Fibroblast of lung (primary cell): ENCODE data around the gene KCNK6. TPM values are rescaled to one million over a fixed set of nuclear protein-coding genes. Genes with fewer than 3 reads are reported as not detected.

ENCODE experiments used
- DNase-seq, 2 donors: peaks; one replicate each; pipeline versions ENCODE4 v3.0.0 to v3.0.0-alpha.2; 2010; ENCODE audit warnings: low read depth in 2 of 2
- H2AFZ ChIP-seq: 2 replicates; pipeline ENCODE4 v1.5.1; 2012; ENCODE audit warnings: low read length, control low read depth, inconsistent platforms
- H3K27ac ChIP-seq: 2 replicates; pipeline ENCODE4 v1.5.1; 2011; ENCODE audit warnings: low read length, control low read depth; ENCODE audit not compliant: insufficient read depth
- H3K27me3 ChIP-seq: 2 replicates; pipeline ENCODE4 v1.5.1; 2011; ENCODE audit warnings: mild to moderate bottlenecking, low read length; ENCODE audit not compliant: control insufficient read depth, insufficient read depth
- H3K36me3 ChIP-seq: 2 replicates; pipeline ENCODE4 v1.5.1; 2011; ENCODE audit warnings: low read length; ENCODE audit not compliant: control insufficient read depth, insufficient read depth
- H3K4me1 ChIP-seq: 2 replicates; pipeline ENCODE4 v1.5.1; 2011; ENCODE audit warnings: low read length; ENCODE audit not compliant: control insufficient read depth, insufficient read depth; ENCODE audit errors: extremely low read depth
- H3K4me2 ChIP-seq: 2 replicates; pipeline ENCODE4 v1.5.1; 2011; ENCODE audit warnings: low read length, control low read depth; ENCODE audit not compliant: insufficient read depth; ENCODE audit errors: extremely low read depth
- H3K4me3 ChIP-seq, 4 experiments: fragments of 200-600 bp in 1 of 4; sonication (generic) in 1 of 4; replicated peaks in 1 of 4; 2 replicates each; pipeline ENCODE4 v1.5.1; 2011 to 2016; ENCODE audit warnings: low read length in 4 of 4, low read depth in 3 of 4, mild to moderate bottlenecking in 3 of 4, control low read depth in 2 of 4, inconsistent platforms in 1 of 4, mixed read lengths in 1 of 4; ENCODE audit not compliant: insufficient read depth in 1 of 4; ENCODE audit errors: control extremely low read depth in 1 of 4
- H3K79me2 ChIP-seq: 2 replicates; pipeline ENCODE4 v1.5.1; 2012; ENCODE audit warnings: mild to moderate bottlenecking, low read length, inconsistent platforms; ENCODE audit not compliant: control insufficient read depth, insufficient read depth
- H3K9ac ChIP-seq: 2 replicates; pipeline ENCODE4 v1.5.1; 2011; ENCODE audit warnings: mild to moderate bottlenecking, low read length, control low read depth; ENCODE audit not compliant: insufficient read depth
- H3K9me3 ChIP-seq: 2 replicates; pipeline ENCODE4 v1.5.1; 2012; ENCODE audit warnings: low read depth, low read length; ENCODE audit not compliant: control insufficient read depth, insufficient read depth
- H4K20me1 ChIP-seq: 2 replicates; pipeline ENCODE4 v1.5.1; 2011; ENCODE audit warnings: low read length; ENCODE audit not compliant: control insufficient read depth, insufficient read depth; ENCODE audit errors: extremely low read depth
- EZH2 ChIP-seq: IDR thresholded peaks from 2 replicates; pipeline ENCODE4 v1.5.1; 2012; ENCODE audit warnings: low read length, control low read depth, mild to moderate bottlenecking; ENCODE audit errors: missing control alignments
- polyA plus RNA-seq, 2 donors: library from polyadenylated mRNA; depleted of rRNA in 1 of 2; stranded (reverse) in 1 of 2; unstranded in 1 of 2; fragments of >200 nt; gene quantifications; 2 replicates each; pipeline ENCODE4 v1.2.1, GENCODE V29; 2011 to 2012; ENCODE audit warnings: missing spikeins in 1 of 2
- total RNA-seq: library from RNA; depleted of rRNA; stranded (reverse); fragments of >200 nt; gene quantifications from 2 replicates; pipeline ENCODE4 v1.2.1, GENCODE V29; 2014
- TF ChIP-seq, protein P1 (sequence below), 2 donors: IDR thresholded peaks in 1 of 2; conservative IDR thresholded peaks in 1 of 2; 1 replicate in 1 of 2; 2 replicates in 1 of 2; pipeline ENCODE4 v1.5.1; 2011 to 2012; ENCODE audit warnings: low read length in 2 of 2, control low read depth in 1 of 2, inconsistent platforms in 1 of 2, low read depth in 1 of 2, mild to moderate bottlenecking in 1 of 2

KCNK6 gene
- total and polyA plus RNA-seq, 2 donors (not counting 1 experiment from before 2014, with no cell fraction given): 3.0 to 48.1 TPM

DNA sequence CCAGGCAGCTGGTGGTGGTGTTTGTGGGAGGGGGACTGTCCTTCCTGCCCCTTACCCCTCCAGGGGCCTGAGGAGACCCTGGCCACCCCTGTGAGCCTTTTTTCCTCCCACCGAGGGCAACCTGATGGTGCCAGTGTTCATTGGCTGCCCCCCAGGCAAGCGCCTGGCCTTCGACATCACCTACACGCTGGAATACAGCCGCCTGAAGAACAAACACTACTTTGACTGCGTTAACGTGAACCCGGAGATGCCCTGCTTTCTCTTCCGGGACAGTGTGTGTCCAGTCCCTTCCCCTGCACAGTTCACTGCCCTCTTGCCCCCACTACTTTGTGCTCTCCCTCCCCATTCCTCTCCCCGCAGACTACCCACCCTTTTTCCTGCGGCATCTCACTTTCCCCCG is 47.4 kb downstream of the KCNK6 start:
- H3K79me2 ChIP-seq: no peaks in the 10 kb centered on the region
- H4K20me1 ChIP-seq: no peaks in the 10 kb centered on the region
- no peak overlapping the region for H3K4me2 ChIP-seq
- no peak overlapping the region for H3K9ac ChIP-seq
- no peak for DNase-seq
- no peak overlapping the region for H3K27ac ChIP-seq
- no peaks in the 10 kb centered on the region for H3K4me1 ChIP-seq
- H2AFZ ChIP-seq: no peak overlapping the region
- H3K9me3 ChIP-seq: no peaks in the 10 kb centered on the region
- no peaks in the 10 kb centered on the region for H3K36me3 ChIP-seq
- peaks cover 11% of the 10 kb centered on the region for H3K27me3 ChIP-seq
- no peak for TF ChIP-seq EZH2
- TF ChIP-seq, protein P1, sequence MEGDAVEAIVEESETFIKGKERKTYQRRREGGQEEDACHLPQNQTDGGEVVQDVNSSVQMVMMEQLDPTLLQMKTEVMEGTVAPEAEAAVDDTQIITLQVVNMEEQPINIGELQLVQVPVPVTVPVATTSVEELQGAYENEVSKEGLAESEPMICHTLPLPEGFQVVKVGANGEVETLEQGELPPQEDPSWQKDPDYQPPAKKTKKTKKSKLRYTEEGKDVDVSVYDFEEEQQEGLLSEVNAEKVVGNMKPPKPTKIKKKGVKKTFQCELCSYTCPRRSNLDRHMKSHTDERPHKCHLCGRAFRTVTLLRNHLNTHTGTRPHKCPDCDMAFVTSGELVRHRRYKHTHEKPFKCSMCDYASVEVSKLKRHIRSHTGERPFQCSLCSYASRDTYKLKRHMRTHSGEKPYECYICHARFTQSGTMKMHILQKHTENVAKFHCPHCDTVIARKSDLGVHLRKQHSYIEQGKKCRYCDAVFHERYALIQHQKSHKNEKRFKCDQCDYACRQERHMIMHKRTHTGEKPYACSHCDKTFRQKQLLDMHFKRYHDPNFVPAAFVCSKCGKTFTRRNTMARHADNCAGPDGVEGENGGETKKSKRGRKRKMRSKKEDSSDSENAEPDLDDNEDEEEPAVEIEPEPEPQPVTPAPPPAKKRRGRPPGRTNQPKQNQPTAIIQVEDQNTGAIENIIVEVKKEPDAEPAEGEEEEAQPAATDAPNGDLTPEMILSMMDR (conservative IDR thresholded peaks at IDR 0.05 in 1 of 2, IDR thresholded peaks at IDR 0.05 in 1 of 2; ENCODE audit: low read depth in 1 of 2, low read length in 2 of 2): no peak
- H3K4me3 ChIP-seq: no peak overlapping the region

DNA sequence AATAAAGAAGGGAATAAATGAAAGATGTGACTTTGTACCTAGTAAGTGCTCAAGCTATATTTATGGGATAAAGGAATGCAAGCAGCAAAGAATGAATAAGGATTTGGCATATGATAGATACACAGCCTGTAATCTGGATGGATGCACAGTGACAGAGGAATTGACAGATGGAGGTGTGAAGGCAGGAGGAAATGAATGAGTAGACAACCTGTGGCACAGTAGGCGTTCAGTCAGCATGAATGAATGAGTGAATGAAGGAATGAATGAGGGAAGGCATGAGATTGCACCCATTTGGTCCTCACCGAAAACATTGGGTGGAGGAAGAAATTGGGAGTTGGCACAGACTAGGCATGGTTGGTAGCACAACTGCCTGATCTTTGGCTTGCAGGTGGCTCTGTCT is 49.9 kb downstream of the KCNK6 start:
- Histone ChIP-seq H3K9ac (no peak overlapping the region), H4K20me1 (no peaks in the 10 kb centered on the region), H3K79me2 (no peaks in the 10 kb centered on the region), H3K4me1 (no peaks in the 10 kb centered on the region), H3K4me2 (no peak overlapping the region), H3K9me3 (no peaks in the 10 kb centered on the region), H3K27me3 (peaks cover 11% of the 10 kb centered on the region), H3K4me3 (no peak overlapping the region), H3K27ac (no peak overlapping the region), H3K36me3 (no peaks in the 10 kb centered on the region), H2AFZ (no peak overlapping the region)
- TF ChIP-seq, protein P1 (conservative IDR thresholded peaks at IDR 0.05 in 1 of 2, IDR thresholded peaks at IDR 0.05 in 1 of 2; ENCODE audit: low read depth in 1 of 2, low read length in 2 of 2): no peak
- no peak for TF ChIP-seq EZH2
- DNase-seq: no peak

DNA sequence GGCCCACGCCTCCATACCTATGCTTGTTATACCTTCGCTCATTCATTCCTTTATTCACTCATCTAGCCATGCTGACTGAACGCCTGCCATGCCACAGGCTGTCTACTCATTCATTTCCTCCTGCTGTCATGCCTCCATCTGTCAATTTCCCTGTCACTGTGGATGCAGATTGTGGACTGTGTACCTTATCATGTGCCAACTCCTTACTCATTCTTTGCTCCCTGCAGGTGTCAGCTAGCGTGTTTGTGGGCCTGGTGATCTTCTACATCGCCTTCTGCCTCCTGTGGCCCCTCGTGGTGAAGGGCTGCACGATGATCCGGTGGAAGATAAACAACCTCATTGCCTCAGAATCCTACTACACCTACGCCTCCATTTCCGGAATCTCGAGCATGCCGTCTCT is 50.7 kb downstream of the KCNK6 start:
- Histone ChIP-seq H4K20me1 (no peaks in the 10 kb centered on the region), H3K27me3 (peaks cover 11% of the 10 kb centered on the region), H3K4me2 (no peak overlapping the region), H3K9me3 (no peaks in the 10 kb centered on the region), H3K4me1 (no peaks in the 10 kb centered on the region), H3K79me2 (peaks cover 5% of the 10 kb centered on the region), H2AFZ (no peak overlapping the region), H3K9ac (no peak overlapping the region), H3K27ac (no peak overlapping the region), H3K4me3 (no peak overlapping the region), H3K36me3 (no peaks in the 10 kb centered on the region)
- TF ChIP-seq EZH2: no peak
- TF ChIP-seq, protein P1 (conservative IDR thresholded peaks at IDR 0.05 in 1 of 2, IDR thresholded peaks at IDR 0.05 in 1 of 2; ENCODE audit: low read depth in 1 of 2, low read length in 2 of 2): no peak
- DNase-seq: no peak
